NCI-H748 (cell line): ENCODE data around the gene ASB10.

Experiments
- DNase-seq: peaks from one replicate; lab custom pipeline; 2025; ENCODE audit not compliant: unreplicated experiment; lab: John Stamatoyannopoulos, UW

Gene ASB10

DNA sequence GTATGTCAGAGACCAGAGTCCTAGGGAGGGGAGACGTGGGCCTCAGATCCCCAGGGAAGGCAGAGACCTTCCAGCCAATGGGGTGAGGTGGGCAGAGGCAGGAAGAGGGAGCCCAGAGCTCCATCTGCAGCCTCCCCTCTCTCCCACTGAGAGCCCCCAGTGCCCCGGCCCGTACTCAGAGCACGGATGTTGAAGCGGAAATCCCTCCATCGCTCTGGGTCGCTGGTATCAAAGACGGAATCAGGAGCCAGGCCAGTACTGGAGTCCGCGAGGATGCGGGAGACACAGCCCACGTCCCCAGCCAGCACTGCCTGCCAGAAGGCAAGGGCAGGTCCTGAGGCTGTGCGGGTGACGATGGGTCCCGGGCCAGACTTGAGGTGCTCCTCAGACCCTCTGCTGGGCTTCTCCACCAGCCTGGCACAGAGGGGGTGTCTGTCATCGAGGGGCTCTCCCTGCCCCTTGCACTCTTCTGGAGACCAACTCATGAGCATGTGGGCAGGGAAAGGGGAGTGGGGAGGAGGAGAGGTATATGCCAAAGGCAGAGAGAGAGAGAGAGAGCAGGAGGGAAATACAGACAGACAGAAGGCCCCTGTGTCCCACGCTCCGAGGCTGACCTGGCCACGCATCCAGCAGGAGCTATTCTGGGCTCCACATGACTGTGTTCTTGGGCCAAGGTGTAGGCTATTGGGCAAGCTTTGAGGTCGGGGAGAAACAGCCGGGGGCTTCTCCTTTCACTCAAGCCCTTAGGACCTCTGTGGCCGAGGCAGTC lies at the start of gene ASB10:
Gene ASB10 (minus strand): TSS at position 611 of the 769 bp plus-strand sequence. CDS start 120 bp downstream, at position 491.
- no peak for DNase-seq

DNA sequence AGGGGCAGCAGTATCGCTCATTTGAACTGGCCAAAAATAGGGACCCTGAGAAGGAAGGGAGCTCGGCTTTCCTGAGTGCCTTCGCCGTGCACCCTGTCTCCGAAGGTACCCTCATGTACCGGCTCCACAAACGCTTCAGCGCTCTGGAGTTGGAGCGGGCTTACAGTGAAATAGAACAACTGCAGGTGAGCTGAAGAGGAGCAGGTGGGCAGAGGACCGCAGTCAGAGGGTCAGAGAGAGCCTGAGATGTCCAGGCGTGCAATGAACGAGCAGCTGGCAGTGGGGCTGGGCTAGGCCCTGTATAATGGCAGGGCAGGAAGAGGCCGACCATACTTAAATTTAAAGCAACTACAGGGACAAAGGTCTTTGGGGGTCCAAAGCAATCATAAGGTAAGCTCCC lies 49.4 kb upstream of the ASB10 start:
- DNase-seq: no peak

GRCh38 chr7:151235091-151235787 lies 48.2 kb upstream of the ASB10 start:
- DNase-seq: no peak

DNA sequence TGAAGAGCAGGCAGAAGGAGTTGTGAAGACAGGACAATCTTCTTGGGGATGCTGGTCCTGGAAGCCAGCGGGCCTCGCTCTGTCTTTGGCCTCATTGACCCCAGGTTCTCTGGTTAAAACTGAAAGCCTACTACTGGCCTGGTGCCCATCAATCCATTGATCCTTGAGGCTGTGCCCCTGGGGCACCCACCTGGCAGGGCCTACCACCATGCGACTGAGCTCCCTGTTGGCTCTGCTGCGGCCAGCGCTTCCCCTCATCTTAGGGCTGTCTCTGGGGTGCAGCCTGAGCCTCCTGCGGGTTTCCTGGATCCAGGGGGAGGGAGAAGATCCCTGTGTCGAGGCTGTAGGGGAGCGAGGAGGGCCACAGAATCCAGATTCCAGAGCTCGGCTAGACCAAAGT lies 46.8 kb upstream of the ASB10 start:
- DNase-seq: no peak

DNA sequence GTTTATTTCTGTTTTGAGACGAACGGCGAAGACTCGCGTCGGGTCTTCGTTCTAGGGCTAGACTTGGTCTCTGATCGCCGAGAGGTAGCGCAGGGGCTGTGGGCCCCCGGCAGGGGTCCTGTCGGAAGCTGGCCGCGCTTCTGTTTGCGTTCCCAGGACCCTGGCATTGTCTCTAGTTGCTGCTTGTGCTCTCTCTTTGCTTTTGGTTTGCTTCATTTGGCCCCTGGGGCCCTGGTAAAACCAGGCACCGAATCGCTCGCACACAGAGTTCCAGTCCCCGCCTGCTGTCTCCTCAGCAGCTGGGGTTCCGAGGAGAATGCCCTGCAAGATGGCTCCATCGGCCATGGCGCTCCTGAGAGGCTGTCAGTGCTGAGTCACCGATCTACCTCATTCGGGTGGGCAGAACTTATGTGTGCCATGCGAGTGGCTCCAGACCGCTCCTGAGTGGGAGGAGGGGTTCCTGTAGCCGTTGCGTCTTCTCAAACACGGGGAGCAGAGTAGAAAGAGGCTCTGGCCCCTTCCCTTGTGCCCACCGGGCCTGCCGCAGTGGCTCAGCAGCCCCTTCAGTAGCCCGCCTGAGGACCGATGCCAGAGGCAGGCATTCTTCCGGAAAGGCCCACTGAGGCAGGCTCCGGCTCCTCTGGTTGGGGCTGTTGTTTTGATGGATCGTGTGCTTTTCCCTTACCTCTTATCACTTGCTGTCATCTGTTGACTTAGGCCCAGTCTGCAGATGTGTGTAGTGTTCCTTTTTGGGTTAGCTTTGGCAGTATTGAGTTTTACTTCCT lies 46.1 kb upstream of the ASB10 start:
- peak; percentile 45 for DNase-seq

DNA sequence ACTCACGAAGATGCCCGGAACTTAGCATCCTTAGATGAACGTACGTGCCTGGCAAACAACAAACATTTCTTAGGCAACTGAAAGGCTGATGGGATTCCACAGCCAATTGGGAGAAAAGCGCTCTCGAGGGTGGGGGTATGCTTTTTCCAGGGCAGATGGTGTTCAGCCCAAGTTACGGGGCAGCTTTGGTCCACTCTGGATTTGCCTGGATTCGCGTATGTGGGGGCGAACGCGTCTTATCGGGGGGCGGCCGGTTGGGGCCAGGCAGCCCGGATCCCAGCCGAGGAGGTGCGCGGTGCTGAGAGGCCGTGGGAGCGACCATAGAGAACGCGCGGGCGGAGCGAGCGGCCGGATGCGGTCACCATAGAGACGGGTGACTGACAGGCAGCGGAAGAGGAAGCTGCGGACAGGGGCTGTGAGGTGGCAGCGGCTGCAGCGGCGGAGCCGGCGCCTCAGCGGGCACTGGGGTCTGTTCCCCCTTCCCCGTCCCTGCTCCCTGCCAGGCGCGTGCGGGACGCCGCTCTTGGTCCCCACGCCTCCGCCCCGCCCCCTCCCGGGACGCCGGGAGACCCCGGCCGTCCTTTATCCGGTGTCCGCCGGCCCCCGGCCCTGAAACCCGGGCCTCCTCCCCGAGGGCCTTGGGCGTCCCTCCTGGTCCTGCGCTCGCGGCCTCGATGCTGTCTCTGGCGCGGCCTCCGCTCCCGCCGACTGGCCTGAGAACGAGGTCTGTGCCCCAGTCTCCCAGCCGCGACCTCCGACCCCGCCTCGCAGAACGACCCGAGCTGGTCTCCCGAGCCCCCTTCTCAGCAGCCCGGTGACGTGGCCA lies 45.3 kb upstream of the ASB10 start, which contains the start of gene CHPF2:
Gene CHPF2 (plus strand): TSS at position 393 of the 826 bp plus-strand sequence. CDS start 1,529 bp downstream, outside the sequence.
- peak; percentile 89 for DNase-seq

DNA sequence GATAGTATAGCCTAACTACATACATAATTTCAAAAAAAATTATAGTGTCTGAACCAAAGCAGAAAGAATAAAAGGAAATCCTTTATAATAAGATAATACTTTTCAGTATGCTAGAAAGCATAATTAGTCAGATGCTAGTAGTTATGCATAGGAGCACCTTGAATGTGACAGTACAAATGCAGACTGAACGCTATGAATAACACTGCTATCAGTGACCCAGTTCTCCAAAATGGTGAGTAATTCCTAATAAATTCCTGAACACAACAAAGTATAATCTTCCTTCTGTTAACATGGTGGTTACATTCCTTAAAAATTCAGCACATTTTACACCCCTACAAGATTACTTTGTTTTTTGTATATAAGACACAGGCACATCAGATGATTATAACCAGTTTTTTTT lies 44.0 kb upstream of the ASB10 start:
- DNase-seq: no peak

GRCh38 chr7:151229249-151229648 lies 42.2 kb upstream of the ASB10 start:
- DNase-seq: no peak

DNA sequence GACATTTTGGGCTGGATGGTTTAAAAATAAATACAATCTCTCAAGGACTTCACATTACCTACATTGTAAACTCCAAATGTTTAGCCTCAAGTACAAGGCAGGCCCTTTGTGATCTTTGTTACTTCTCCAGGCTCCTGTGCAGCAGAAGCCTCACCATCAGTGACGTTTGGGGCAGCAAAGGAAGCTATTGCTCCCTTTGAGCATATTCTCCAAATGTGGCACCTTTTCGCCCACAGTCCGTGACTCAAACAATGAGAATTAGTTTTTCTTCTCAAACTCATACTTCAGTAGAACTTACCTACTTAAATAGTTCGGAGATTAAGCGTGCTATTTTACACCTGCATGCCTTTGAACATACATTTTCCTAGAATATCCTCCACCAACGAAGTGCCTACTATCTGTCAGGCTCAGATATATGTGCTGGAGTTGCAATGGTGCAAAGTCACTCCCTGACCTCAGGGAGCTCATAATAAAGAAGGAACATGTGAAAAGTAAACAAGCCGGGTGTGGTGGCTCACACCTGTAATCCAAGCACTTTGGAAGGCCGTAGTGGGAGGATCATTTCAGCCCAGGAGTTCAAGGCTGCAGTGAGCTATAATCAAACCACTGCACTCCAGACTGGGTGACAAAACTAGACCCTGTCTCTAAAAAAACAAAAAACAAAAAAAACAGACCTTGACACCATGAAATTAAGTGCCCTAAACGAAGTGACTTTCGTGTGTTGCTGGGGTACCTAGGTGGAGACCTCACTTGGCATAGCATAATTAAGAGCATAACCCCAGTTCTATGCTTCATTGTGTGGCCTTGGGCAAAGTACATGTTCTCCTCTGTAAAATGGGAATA lies 41.2 kb upstream of the ASB10 start:
- no peak for DNase-seq

- peak; percentile 98 for DNase-seq
Measured at GRCh38 chr7:151226875-151227782, 40.1 kb upstream of the ASB10 start, which contains the start of gene ABCF2. Gene ABCF2 (minus strand): TSS chr7:151227205. CDS start chr7:151226458, 747 bp downstream.

DNA sequence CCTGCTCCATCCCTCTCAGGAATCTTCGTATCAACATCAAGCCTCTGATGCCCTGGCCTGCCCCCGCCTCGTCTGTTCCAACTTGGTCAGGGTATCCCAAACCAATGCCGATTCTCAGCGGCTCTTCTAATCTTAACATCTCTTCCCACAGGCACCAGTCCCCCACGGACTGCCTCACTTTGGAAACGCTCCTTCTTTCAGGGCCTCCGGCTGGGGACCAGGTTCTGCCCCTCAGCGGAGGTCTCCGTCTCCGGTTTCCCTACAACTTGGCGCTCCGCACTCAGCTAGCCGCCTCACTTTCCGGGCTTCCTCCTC lies 39.5 kb upstream of the ASB10 start:
- no peak for DNase-seq

- DNase-seq: no peak
Measured at GRCh38 chr7:151225948-151226510, 39.0 kb upstream of the ASB10 start.

DNA sequence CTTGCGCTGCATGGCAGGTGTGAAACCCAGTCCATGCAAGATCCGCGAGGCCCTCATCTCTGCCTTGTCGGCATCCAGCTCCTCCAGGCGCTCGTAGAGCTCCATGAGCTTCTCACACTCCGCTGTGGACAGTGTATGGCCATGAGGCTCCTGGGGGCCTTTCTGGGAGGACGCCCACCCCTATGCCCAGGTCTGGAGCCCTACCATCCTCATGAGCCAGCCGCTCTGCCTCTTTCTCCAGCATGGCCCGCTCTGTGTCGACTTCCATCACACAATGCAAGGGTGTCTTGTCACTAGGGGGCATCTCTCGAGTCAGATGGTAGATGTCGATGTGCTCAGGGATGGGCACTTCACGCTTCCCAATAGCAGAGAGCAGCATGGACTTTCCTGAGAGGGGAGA lies 36.7 kb upstream of the ASB10 start:
- no peak for DNase-seq

DNA sequence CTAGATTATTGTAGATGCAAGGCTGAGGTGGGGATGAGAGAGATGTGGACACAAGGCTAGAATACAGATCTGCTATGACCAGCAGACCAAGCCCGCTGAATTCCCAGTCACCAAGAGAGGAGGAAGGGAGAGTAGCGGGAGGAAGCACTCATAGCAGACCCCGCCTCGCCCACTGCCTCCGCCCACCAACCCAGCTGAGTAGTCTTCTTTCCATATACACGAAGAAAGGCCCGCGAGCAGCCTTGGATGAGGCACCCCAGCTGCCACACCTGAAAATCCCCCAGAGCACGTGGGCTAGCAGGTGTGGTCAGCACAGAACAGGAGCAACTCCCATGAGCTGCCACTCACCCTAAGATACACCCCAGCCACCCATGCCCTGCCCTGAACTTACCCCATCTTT lies 31.1 kb upstream of the ASB10 start:
- DNase-seq: no peak

DNA sequence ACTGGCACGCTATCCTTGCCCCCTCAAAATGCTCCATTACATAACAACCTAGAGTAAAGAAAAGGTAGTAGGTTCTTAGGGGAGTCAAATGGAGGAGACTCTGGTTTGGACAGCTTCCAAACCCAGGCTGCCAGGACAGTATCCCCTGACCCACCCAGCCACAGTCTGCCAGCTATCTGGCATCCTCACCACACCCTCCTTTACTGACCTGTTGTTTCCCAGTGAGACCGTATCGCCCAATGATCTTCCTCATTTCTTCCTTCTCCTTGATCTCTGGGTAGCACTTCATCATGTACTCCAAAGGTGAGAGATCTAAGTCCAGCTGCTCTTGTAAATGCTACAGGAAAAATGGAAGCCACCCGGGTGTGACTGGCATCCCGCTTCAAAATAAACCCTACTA lies 28.3 kb upstream of the ASB10 start:
- no peak for DNase-seq

DNA sequence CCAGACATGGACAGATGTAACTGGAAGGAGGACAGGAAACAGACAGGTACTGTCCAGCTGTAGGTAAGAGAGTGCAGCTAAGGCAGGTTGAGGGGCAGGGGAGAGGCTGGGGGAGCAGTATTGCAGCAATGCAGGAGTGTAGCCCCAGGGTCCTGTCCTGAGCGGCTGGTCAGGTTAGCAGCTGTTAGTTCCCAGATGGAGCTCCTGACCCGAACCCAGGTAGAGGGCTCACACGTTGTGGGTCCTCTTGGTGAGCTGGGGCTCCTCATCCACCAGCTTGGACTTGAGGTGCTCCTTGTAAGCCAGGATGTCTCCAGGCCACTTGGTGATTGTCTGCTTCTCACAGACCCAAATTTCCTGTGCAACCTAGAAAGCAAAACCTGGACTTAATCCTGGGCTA lies 26.8 kb upstream of the ASB10 start:
- no peak for DNase-seq

DNA sequence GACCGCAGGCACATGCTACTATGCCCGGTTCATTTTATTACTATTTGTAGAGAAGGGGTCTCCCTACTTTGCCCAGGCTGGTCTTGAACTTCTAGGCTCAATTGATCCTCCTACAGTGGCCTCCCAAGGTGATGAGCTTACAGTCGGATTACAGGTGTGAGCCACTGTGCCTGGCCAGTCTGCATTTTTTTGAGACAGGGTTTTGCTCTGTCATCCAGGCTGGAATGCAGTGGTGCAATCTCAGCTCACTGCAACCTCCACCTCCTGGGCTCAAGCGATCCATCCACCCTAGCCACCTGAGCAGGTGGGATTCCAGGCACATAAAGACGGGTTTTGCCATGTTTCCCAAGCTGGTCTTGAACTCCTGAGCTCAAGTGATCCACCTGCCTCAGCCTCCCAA lies 25.6 kb upstream of the ASB10 start:
- DNase-seq: no peak

DNA sequence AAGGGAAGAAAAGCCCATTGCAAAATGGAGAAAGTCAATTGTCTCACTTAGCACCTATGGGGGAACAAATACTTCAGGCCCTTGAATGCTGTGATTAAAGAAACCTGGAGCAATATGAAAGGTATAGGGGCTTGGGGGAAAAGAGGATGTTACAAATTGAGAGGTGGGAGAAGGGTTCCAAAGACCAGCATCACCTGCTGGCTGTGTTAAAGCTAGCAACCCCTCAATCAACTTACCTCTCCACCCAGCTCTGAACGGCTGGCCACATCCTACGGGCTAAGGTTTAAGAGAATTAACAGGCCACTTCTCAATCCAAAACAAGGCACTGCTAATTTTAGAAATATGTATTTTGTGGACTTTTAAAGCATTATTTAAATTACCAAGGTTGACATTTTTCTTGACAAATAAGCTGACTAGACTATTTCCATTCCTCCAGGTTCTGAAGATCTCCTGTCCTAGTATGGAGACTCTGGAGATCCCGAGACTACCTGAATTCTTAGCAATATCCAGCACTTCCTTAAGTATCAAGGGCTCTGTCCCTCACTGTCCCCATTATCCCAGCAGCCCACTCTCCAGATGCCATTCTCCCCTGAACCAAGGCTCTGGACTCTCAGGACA lies 24.2 kb upstream of the ASB10 start:
- DNase-seq: no peak
